GM10847 (cell line): ENCODE results near the gene SEMA5A.

Experiments used
- POLR2A ChIP-seq: IDR thresholded peaks from 2 replicates; pipeline ENCODE4 v1.6.1; 2011; ENCODE audit not compliant: insufficient read length; ENCODE audit errors: extremely low read depth

SEMA5A gene

DNA sequence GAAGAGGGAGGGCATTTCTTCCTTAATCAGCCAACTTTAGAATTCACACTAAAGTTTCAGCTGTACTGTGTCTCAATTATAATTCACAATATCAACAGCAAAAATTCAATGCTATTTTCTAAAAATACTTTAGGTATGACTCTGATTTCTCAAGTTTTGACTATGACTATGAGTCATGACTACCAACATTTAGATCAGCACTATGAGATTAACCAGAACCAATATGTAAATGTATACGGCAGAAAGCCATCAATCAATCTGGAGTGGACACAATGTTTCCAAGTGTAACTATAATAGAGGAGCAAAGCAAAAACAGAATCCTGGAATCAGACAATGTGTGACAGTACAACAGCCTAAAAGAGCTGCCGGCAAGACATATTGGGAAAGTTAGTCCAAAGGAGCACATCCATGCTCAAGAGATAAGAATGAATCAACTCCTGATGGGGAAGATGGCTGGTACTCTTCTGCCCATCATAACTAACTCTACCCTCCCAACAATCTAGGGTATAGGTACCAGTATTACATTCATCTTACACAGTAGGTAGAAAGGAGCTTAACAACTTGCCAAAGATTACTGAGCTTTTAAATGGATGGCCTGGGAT lies 294.4 kb downstream of the SEMA5A start:
- no peak for TF ChIP-seq POLR2A

DNA sequence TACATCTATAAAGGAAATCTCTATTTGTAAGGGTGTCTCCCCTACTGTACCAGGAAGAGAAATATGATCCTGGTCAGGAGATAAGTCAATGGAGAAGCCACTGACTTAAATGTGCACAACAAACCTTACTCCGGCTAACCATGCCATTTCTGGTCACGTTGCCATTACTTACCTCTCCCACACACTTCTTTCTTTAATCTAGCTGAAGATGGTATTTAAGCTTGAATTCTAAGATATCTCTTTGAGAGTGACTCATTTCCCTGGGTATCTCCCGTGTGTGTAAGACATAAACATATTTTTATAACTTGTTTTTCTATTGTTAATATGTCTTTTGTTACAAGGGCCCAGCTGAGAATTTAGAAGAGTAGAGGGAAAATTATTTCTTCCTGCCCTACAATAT lies 296.6 kb downstream of the SEMA5A start:
- no peak for TF ChIP-seq POLR2A

GRCh38 chr5:9245071-9245470 lies 300.8 kb downstream of the SEMA5A start:
- no peak for TF ChIP-seq POLR2A

DNA sequence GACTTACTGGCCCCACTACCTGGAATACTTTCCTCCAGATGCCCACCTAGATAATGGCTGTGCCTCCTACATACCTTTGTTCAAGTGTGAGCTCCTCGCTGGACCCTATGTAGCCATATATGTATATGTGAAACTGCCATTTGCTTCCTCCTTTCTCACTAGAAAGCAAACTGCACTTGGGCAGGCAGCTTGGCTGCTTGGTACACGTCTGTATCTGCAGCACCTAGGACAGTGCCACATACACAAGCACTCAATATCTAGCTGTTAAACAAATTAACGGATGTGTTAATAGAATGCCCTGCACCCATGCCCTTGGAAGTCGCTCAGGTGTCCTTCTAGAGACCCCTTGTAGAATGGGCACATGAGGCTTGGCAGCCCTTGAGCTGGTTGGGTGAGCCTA lies 301.5 kb downstream of the SEMA5A start:
- no peak for TF ChIP-seq POLR2A

DNA sequence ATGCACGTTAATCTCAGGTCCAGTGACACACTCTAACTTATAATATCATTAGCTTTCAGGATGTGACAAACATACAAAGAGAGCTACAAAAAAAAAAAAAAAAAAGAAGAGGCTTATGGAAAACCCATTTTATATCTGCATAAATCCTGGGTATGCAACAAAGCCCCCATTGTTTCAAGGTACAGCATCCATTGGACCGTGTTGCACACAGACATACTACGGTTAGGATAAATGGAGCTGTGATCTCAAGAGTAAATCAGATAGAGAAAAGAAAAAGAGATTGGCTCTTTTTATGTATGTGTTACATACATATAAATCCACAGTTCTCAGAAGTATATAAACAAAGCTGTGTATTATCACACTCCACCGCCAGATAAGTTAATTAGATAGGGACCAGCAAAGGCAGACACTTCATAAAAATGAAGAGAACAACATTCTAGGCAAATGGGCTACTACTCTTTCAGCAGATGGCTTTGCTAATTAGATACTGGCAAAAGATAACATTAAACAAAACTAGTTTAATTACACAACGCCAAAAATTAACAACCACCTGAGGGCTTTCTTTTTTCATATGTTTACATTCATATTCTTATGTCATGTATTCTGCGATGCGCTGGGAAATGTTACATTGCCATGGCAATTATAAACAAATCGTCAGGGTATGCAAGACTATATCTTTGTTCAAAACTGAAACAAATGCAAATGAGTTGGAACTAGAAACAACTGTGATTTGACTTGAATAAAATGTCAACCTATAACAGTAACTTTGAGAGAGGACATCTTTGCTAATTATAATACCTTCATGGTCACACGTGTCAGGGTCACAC lies 304.2 kb downstream of the SEMA5A start:
- no peak for TF ChIP-seq POLR2A

- TF ChIP-seq POLR2A = no peak
These were observed 305.4 kb downstream of the SEMA5A start for GRCh38 chr5:9240431-9240830.

- no peak for TF ChIP-seq POLR2A
These were observed 306.2 kb downstream of the SEMA5A start for GRCh38 chr5:9239626-9240025.

GRCh38 chr5:9239071-9239470 lies 306.8 kb downstream of the SEMA5A start:
- TF ChIP-seq POLR2A = no peak

GRCh38 chr5:9233712-9234111 lies 312.2 kb downstream of the SEMA5A start:
- TF ChIP-seq POLR2A = no peak

- no peak for TF ChIP-seq POLR2A
These were observed 312.8 kb downstream of the SEMA5A start for GRCh38 chr5:9233035-9233434.

DNA sequence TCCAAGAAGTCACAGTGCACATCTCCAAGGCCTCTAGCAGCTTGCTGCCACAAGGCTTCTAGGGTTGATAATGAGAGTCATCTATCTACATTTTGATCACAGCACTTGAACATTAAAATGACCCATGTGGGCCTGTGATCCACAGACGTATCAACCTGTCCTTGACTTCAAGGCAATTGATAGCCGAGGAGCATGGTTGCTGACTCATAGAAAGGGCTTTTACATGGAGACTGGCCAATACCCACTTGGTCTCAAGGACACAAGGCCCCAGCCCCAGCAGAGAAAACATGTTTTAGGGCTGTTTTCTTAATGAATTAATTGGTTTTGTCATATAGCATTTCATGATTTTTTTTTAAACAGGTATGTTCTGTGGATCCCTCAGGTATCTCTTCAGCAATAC lies 314.0 kb downstream of the SEMA5A start:
- no peak for TF ChIP-seq POLR2A

DNA sequence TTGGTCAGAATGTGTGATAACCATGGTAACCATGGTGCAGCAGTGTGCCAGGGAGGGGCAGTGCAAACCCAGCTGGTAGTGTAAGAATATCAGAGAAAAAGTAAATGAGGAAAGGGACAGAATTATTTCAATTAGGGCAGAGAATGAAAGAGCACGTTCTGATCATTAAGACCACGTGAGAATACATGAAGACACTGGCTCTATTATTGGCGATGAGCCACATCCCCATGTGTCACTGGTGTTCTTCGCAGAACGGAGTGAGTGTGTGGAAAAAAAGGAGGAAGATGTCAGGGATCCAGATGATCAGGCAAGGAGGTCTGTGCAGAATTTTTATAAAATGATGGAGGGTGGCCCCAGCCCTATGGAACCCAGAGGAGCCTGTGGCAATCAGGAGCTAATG lies 315.5 kb downstream of the SEMA5A start:
- no peak for TF ChIP-seq POLR2A

- no peak for TF ChIP-seq POLR2A
These were observed 319.8 kb downstream of the SEMA5A start for GRCh38 chr5:9226016-9226536.

GRCh38 chr5:9222054-9222976 lies 323.6 kb downstream of the SEMA5A start:
- TF ChIP-seq POLR2A = no peak

GRCh38 chr5:9218358-9218757 lies 327.5 kb downstream of the SEMA5A start:
- no peak for TF ChIP-seq POLR2A
